Measurements from ENCODE around the gene ZDHHC8. TPM values are rescaled to one million over a fixed set of nuclear protein-coding genes. Genes with fewer than 3 reads are reported as not detected.

ZDHHC8 gene
- total RNA-seq, 1 donor from 2014 or later: 100 TPM

DNA sequence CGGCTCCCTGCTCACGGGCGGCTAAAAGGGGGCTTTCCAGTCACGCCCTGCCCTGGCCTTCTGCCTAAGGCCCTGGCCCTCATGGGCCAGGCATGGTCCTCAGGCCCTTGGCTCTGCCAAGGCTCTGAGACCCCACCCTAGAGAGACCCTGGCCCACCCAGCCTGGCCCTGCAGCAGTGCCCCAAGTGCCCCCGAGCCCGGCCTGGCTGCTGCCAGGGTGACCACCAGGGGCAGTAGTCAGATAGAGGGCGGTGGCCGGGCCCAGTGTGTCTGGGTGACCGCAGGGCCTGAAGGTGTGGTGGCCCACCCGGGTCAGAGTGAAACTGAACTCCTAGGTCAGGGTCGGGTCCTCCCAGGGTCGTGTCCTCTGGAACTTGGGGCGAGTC lies 48.6 kb downstream of the ZDHHC8 start:
- no peaks in the 10 kb centered on the region for H3K4me1 Mint-ChIP-seq
- intact Hi-C loops (cut with micrococcal nuclease): no loop called here
- no peaks in the 10 kb centered on the region for H3K36me3 Mint-ChIP-seq (ENCODE audit: low read depth)
- no peak for DNase-seq
- no peaks in the 10 kb centered on the region for H3K27me3 Mint-ChIP-seq
- no peak overlapping the region for H3K4me3 Mint-ChIP-seq
- H3K9me3 Mint-ChIP-seq: no peaks in the 10 kb centered on the region
- H3K27ac Mint-ChIP-seq: no peak overlapping the region

DNA sequence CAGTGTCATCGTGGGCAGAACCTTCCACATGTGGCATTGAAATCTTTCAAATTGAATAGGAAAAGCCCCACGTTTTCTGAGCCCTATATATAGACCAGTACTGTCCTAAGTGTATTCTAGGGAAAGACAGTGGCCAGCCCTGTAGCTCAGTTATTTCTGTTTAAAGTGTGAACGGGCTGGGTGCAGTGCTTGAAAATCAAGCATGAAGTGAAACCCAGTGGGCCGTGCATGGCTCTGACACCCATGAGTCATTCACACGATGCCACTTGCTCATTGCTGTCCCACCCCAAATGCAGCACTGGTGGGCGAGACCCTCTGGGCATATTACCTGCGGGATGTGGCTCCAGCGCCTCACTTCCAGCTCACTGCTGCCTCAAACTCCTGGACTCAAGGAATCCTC lies 49.0 kb downstream of the ZDHHC8 start:
- Mint-ChIP-seq H3K4me1 (no peaks in the 10 kb centered on the region), H3K4me3 (no peak overlapping the region), H3K27ac (no peak overlapping the region), H3K9me3 (no peaks in the 10 kb centered on the region), H3K36me3 (ENCODE audit: low read depth) (no peaks in the 10 kb centered on the region), H3K27me3 (no peaks in the 10 kb centered on the region)
- intact Hi-C loops (cut with micrococcal nuclease): no loop called here
- DNase-seq: no peak

DNA sequence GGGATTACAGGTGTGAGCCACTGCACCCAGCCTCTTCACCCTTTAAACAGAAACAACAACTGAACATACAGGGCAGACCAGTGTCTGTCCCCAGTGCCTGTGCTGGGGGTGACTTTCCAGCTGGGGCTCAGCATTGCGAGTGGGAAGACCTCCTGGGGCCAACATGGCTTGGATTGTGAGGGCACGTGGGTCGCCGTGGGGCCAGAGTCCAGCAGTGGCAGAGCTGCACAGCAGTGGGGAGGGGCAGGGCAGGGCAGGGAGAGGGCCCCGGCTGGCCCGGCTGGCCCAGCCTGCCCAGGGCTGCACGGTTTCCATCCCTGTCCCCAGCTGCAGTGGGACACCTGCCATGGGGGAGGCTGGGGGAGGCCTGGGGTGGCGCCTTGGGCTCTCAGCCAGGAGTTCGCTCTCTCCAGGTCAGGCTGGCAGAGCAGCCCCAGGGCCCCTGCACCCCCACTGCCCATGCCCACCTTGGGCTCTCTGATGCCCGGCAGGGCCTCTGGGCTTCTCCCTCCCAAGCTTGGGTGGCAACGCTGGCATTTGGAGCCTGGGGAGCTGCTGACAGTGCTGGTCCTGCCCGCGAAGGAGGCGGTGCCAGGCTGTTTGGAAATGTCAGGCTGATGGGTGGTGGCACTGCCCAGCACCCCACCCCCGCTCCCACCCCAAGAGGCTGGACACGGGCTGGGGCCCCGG lies 49.7 kb downstream of the ZDHHC8 start:
- Mint-ChIP-seq H3K27ac (no peak overlapping the region), H3K4me1 (no peaks in the 10 kb centered on the region), H3K27me3 (no peaks in the 10 kb centered on the region), H3K36me3 (ENCODE audit: low read depth) (no peaks in the 10 kb centered on the region), H3K9me3 (no peaks in the 10 kb centered on the region), H3K4me3 (no peak overlapping the region)
- intact Hi-C loops (cut with micrococcal nuclease): no loop called here
- no peak for DNase-seq

DNA sequence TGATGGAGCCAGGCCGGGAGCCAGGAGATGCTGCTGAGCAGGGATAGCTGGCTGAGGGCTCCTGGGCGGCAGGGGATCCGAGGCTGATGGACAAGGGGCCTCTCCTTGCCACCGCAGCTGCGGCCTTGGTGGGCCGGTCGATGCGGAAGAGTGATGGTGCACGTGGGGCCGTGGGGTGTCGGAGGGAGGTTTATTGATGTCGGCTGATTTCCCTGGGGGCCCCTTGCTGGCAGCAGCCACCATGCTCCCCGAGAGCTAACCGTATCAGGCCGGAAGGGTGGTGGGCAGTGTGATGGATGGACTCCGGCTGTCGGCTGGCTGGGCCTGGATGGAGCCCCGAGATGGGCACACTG lies 50.3 kb downstream of the ZDHHC8 start:
- no peaks in the 10 kb centered on the region for H3K9me3 Mint-ChIP-seq
- H3K27ac Mint-ChIP-seq: no peak overlapping the region
- no peaks in the 10 kb centered on the region for H3K27me3 Mint-ChIP-seq
- DNase-seq: no peak
- H3K4me3 Mint-ChIP-seq: no peak overlapping the region
- no peaks in the 10 kb centered on the region for H3K4me1 Mint-ChIP-seq
- intact Hi-C loops (cut with micrococcal nuclease): no loop called here
- no peaks in the 10 kb centered on the region for H3K36me3 Mint-ChIP-seq (ENCODE audit: low read depth)

DNA sequence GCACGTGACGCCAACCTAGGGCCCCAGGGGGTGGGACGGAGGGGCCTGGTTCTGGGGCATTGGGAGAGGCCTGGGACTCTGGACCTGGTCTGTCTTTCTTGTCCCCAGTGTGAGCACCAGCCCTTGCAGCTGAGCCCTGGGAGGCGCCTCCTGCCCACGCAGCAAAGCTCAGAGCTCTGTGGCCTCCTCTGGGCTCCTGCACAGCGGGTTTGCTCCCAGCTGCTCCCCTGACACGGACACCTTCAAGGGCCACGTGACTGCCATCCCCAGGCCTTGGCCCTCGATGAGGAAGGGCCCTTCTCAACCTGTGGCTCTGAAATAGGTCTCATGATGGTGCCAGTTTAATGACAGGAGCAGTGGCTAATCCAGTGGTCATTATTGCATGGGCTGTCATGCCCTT lies 50.8 kb downstream of the ZDHHC8 start:
- H3K27me3 Mint-ChIP-seq: no peaks in the 10 kb centered on the region
- no peak for DNase-seq
- no peak overlapping the region for H3K4me3 Mint-ChIP-seq
- no peaks in the 10 kb centered on the region for H3K9me3 Mint-ChIP-seq
- H3K36me3 Mint-ChIP-seq (ENCODE audit: low read depth): no peaks in the 10 kb centered on the region
- H3K4me1 Mint-ChIP-seq: no peaks in the 10 kb centered on the region
- H3K27ac Mint-ChIP-seq: no peak overlapping the region
- intact Hi-C loops (cut with micrococcal nuclease): no loop called here

DNA sequence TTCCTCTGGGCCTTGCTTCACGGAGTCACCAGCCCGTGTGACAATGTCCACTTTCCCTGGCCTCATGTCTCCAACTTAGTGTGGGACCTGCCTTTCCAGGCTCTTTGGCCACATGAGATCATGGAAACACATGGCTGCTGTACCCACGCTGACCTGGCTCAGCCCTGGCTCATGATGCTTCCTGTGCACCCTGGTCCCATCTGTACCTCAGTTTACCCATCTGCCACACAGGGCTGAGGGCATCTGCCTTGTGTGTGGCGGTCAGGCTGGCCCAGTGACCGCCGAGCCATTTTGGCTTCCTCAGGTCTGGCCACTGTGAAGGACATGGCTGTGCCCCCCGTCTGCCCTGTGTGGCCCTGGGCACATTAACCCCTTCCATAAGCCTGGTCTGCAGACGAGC lies 51.5 kb downstream of the ZDHHC8 start:
- H3K9me3 Mint-ChIP-seq: no peaks in the 10 kb centered on the region
- no peak overlapping the region for H3K4me3 Mint-ChIP-seq
- no peak overlapping the region for H3K27ac Mint-ChIP-seq
- no peak for DNase-seq
- no peaks in the 10 kb centered on the region for H3K4me1 Mint-ChIP-seq
- H3K27me3 Mint-ChIP-seq: no peaks in the 10 kb centered on the region
- H3K36me3 Mint-ChIP-seq (ENCODE audit: low read depth): no peaks in the 10 kb centered on the region
- intact Hi-C loops (cut with micrococcal nuclease): no loop called here

DNA sequence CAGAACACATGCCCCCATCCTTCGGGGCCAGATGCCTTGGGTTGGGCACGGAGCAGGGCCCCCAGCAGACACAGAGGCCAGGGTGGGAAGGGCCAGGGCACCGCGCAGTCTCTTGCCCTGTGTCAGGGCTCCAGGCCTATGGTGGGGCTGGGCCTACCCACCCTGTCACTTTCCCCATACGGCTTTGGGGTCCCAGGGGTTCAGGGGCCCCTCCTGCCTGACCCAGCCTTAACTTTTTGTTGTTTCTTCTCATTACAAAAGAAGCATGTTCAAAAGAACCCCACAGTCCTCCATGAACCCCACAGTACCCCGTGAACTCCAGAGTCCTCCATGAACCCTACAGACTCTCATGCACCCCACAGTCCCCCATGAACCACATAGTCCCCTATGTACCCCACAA lies 52.2 kb downstream of the ZDHHC8 start:
- no peaks in the 10 kb centered on the region for H3K36me3 Mint-ChIP-seq (ENCODE audit: low read depth)
- intact Hi-C loops (cut with micrococcal nuclease): no loop called here

DNA sequence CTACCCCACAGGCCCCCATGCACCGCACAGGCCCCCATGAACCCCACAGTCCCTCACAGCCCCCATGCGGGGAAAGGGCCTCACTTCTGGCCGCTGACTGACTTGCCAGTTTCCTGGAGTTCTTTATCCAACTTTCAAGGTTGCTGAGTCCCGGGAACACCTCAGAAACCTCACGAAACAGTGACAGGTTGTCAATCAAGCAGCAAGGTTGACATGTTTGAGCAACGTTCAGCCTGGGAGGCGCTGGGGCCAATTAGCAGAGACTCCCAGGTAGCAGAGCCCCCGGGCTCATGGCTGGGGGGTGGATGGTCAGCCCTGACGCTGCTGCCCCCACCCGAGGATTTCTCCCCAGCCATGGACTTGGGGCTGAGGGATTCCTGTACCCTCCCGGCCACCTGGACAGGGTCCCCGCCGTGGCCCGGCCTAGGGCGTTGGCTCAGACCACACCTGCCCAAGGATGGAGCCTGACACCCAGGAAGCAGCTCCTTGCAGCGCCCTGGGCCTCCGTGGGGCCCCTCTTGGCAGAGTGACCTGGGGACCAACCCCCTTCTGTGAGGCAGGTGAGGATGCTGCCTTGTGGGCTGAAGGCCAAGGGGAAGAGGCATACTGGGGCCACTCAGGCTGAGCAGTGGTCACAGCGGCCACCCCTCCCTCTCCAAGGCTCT lies 53.0 kb downstream of the ZDHHC8 start:
- DNase-seq: no peak
- H3K9me3 Mint-ChIP-seq: no peaks in the 10 kb centered on the region
- no peak overlapping the region for H3K27ac Mint-ChIP-seq
- H3K27me3 Mint-ChIP-seq: no peaks in the 10 kb centered on the region
- no peaks in the 10 kb centered on the region for H3K4me1 Mint-ChIP-seq
- intact Hi-C loops (cut with micrococcal nuclease): no loop called here
- no peak overlapping the region for H3K4me3 Mint-ChIP-seq
- no peaks in the 10 kb centered on the region for H3K36me3 Mint-ChIP-seq (ENCODE audit: low read depth)

More for the DNA sequence above, 52.2 kb downstream of the ZDHHC8 start:
- Mint-ChIP-seq H3K4me3 (no peak overlapping the region), H3K4me1 (no peaks in the 10 kb centered on the region), H3K9me3 (no peaks in the 10 kb centered on the region), H3K27me3 (no peaks in the 10 kb centered on the region), H3K27ac (no peak overlapping the region)
- DNase-seq: no peak

DNA sequence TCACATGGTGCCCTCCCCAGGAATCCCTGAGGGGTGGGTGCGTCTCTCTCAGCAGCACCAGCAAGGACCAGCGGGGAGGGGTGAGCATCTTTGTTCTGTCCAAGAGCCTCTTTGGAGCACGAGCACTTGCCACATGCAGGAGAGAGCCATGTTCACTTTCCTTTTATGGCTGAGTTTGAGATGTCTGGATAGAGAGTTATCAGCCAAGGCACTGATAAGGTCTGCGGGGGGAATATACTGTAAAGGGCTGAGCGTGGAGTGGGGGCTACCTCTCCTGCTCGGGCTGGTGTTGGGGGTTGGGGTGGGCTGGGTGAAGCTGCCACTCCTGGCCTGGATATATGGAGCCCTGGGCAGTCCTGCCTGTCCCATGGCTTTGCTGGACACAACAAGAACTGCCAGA lies 54.1 kb downstream of the ZDHHC8 start:
- no peaks in the 10 kb centered on the region for H3K27me3 Mint-ChIP-seq
- no peak for DNase-seq
- H3K4me1 Mint-ChIP-seq: no peaks in the 10 kb centered on the region
- no peaks in the 10 kb centered on the region for H3K36me3 Mint-ChIP-seq (ENCODE audit: low read depth)
- H3K4me3 Mint-ChIP-seq: no peak overlapping the region
- intact Hi-C loops (cut with micrococcal nuclease): no loop called here
- no peak overlapping the region for H3K27ac Mint-ChIP-seq
- H3K9me3 Mint-ChIP-seq: no peaks in the 10 kb centered on the region

DNA sequence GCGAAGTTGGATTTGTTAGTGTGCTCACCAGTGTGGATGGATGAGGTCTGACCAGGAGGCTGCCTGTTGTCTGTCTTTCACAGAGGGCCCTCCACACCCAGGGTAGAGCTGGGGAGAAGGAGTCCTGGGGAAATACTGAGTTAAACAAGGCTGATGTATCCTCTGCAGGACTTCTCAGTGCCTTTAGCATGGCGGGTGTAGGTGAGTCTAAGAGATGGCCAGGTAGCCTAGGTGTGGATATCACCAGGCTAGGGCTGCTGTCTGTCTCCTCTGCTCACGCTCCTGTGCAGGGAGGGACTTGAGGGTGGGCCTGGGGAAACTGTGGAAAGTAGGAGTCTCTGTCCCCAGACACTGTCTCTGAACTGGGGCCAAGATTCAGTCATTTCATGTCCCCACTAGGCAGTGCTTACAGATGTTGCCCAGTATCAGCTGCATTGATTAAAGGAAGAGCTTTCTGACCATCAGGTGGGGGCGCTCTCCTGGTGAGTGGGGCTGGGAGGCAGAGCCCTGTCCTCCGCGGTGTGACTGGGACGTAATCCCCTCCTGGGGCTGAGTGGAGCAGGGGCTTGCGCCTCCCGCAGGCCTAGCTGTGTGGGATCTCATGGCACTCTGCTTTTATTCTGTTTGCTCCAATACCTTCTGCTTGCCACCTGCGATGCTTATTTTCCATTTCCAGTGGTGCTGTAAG lies 54.7 kb downstream of the ZDHHC8 start:
- Mint-ChIP-seq H3K27me3 (no peaks in the 10 kb centered on the region), H3K4me3 (no peak overlapping the region), H3K27ac (no peak overlapping the region), H3K9me3 (no peaks in the 10 kb centered on the region), H3K4me1 (no peaks in the 10 kb centered on the region), H3K36me3 (ENCODE audit: low read depth) (no peaks in the 10 kb centered on the region)
- intact Hi-C loops (cut with micrococcal nuclease): no loop called here
- DNase-seq: no peak

DNA sequence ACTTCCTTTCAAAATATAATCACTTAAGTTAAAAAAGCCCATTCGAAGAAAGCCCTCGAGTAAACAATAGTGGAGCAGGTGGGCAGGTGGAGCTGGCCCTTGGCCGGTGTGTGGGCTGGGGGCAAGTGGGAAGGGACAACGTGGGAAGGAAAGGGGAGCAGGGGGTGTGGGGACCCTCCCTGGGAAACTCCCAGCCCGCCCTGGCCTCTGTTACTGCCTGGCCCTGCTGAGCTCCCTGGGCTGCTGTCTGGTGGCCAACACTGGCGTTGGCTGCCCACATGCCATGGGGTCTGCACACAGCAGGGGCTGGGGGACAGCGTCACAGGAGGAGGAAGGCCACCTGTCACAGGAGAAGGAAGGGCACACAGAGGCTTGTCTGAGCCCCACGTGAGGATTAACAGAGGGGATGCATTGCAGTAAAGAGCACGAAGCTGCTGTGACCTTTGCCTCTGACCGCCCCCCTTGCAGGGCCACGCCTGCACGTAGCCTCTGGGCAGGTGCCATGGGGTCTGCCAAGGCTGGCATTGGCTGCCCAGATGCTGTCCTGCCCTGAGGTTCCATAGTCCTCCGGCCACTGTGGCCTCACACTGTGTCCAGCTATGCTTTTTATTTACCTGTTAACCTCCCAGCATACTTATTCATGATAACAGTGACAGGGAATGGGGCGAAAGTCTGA lies 55.4 kb downstream of the ZDHHC8 start:
- Mint-ChIP-seq H3K27ac (no peak overlapping the region), H3K4me3 (no peak overlapping the region), H3K4me1 (no peaks in the 10 kb centered on the region), H3K27me3 (no peaks in the 10 kb centered on the region), H3K9me3 (no peaks in the 10 kb centered on the region), H3K36me3 (ENCODE audit: low read depth) (no peaks in the 10 kb centered on the region)
- DNase-seq: no peak
- intact Hi-C loops (cut with micrococcal nuclease): no loop called here

DNA sequence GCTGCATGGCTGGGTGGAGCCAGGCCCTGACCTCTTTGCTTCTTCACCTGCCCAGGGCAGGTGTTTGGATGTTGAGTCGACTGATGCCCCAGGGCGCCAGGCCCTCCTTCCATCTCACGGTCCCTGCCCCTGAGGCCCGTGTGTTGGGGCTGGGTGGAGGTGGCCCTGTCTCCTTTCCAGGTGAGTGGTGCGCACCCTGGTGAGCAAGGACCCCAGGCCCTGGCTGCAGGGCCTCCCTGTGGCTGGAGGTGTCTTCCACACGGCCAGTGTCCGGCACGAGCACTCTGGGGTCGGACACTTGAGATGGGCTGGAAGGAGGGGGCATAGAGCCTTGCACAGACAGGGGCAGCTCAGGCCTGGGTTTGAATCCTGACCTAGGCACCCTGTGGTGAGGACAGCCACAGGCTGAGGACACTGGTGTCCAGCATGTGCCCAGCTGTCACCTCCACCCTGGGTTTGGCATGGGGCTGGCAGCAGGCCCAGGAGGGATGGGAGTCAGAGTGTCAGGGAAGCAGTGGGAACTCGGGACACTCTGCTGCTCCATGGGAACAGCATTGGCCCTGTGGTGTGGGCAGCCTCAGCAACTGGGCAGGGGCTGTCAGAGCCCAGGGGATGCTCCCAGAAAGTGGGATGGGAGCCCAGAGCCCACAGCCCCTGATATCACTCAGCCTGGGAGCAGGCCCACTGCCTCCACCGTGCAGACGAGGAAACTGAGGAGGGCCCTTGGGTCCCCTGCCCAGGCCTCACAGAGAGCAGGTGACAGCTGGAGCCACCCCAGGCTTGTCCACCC lies 56.4 kb downstream of the ZDHHC8 start:
- DNase-seq: no peak
- no peaks in the 10 kb centered on the region for H3K4me1 Mint-ChIP-seq
- intact Hi-C loops (cut with micrococcal nuclease): no loop called here
- H3K27me3 Mint-ChIP-seq: no peaks in the 10 kb centered on the region
- H3K4me3 Mint-ChIP-seq: no peak overlapping the region
- H3K9me3 Mint-ChIP-seq: no peaks in the 10 kb centered on the region
- no peaks in the 10 kb centered on the region for H3K36me3 Mint-ChIP-seq (ENCODE audit: low read depth)
- H3K27ac Mint-ChIP-seq: no peak overlapping the region

DNA sequence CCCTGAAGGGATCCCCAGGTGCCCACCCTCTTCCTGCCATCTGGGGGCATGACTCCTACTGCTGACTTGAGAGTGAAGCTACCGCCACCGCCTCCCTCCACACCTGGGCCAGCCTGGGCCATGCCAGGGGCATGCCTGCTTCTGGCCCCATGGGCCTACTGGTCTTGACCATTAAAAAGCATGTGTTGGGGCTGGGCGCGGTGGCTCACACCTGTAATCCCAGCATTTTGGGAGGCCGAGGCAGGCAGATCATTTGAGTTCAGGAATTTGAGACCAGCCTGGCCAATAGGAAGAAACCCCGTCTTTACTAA lies 56.9 kb downstream of the ZDHHC8 start:
- no peak overlapping the region for H3K27ac Mint-ChIP-seq
- intact Hi-C loops (cut with micrococcal nuclease): no loop called here
- H3K4me3 Mint-ChIP-seq: no peak overlapping the region
- no peaks in the 10 kb centered on the region for H3K9me3 Mint-ChIP-seq
- no peak for DNase-seq
- no peaks in the 10 kb centered on the region for H3K4me1 Mint-ChIP-seq
- no peaks in the 10 kb centered on the region for H3K27me3 Mint-ChIP-seq
- no peaks in the 10 kb centered on the region for H3K36me3 Mint-ChIP-seq (ENCODE audit: low read depth)

Measured in activated CD4-positive, alpha-beta T cell treated with anti-CD3 and anti-CD28 coated beads, Interleukin-2, amount 10 ng/mL, durations not matched to agents 24 days and 14 days (primary cell).